ENCODE measurements around the gene DTNBP1. TPM values are rescaled to one million over a fixed set of nuclear protein-coding genes. Genes with fewer than 3 reads are reported as not detected.
A peak's percentile ranks its signal among the peaks of the same experiment; 100 is the strongest.

Gene DTNBP1
- total RNA-seq, 1 experiment from 2014 or later = 13.5 TPM

- no peak for TF ChIP-seq CTCF (IDR thresholded peaks at IDR 0.05; ENCODE audit: unreplicated experiment)
- Mint-ChIP-seq H3K4me1 (ENCODE audit: insufficient read depth, unreplicated experiment) (peaks cover 7% of the 10 kb centered on the region), H3K9me3 (ENCODE audit: unreplicated experiment) (no peaks in the 10 kb centered on the region), H3K27me3 (ENCODE audit: insufficient read depth, unreplicated experiment) (peaks cover 9% of the 10 kb centered on the region), H3K4me3 (ENCODE audit: unreplicated experiment) (peak overlapping the region; percentile 77), H3K36me3 (ENCODE audit: insufficient read depth, unreplicated experiment) (peaks cover 6% of the 10 kb centered on the region), H3K27ac (ENCODE audit: low read depth, unreplicated experiment) (no peak overlapping the region)
- intact Hi-C loops (cut with micrococcal nuclease) = no loop called here
- CTCF ChIA-PET = interaction anchor here (1.1 kb wide), 1 partner anchor 1565 kb away, joined by 3 read pairs; no protein-coding TSS in a partner anchor
- no TSS peak for BruUV-seq (replicated peaks)
- DNase-seq (ENCODE audit: unreplicated experiment) = no peak
- POLR2A ChIA-PET = interaction anchor here (0.6 to 1.4 kb wide), 6 partner anchors 10 to 1492 kb away, joined by 3 to 6 read pairs (median 4); no protein-coding TSS in a partner anchor
Measured at GRCh38 chr6:15663130-15663871, 473 bp upstream of the DTNBP1 start.

GRCh38 chr6:15661853-15662325, 939 bp downstream of the DTNBP1 start:
- DNase-seq (ENCODE audit: unreplicated experiment) = peak; percentile 57
- peak overlapping the region; percentile 35 for H3K27ac Mint-ChIP-seq (ENCODE audit: low read depth, unreplicated experiment)

GRCh38 chr6:15659181-15659580, 3.6 kb downstream of the DTNBP1 start:
- CTCF ChIA-PET = interaction anchor here (0.7 to 1.0 kb wide), 3 partner anchors 32 to 547 kb away, joined by 3 to 4 read pairs (median 3); no protein-coding TSS in a partner anchor
- peaks cover 7% of the 10 kb centered on the region for H3K4me1 Mint-ChIP-seq (ENCODE audit: insufficient read depth, unreplicated experiment)
- H3K27ac Mint-ChIP-seq (ENCODE audit: low read depth, unreplicated experiment) = no peak overlapping the region

More at GRCh38 chr6:15661853-15662325, 939 bp downstream of the DTNBP1 start:
- TF ChIP-seq CTCF (IDR thresholded peaks at IDR 0.05; ENCODE audit: unreplicated experiment) = no peak
- no peaks in the 10 kb centered on the region for H3K27me3 Mint-ChIP-seq (ENCODE audit: insufficient read depth, unreplicated experiment)
- CTCF ChIA-PET = interaction anchor here (0.7 to 1.1 kb wide), 3 partner anchors 41 to 1739 kb away, joined by 3 read pairs; no protein-coding TSS in a partner anchor
- BruUV-seq (replicated peaks) = no TSS peak
- POLR2A ChIA-PET = interaction anchor here (0.6 to 1.5 kb wide), 7 partner anchors 10 to 475 kb away, joined by 3 to 7 read pairs (median 3); no protein-coding TSS in a partner anchor
- peak overlapping the region; percentile 77 for H3K4me3 Mint-ChIP-seq (ENCODE audit: unreplicated experiment)
- H3K9me3 Mint-ChIP-seq (ENCODE audit: unreplicated experiment) = no peaks in the 10 kb centered on the region
- peaks cover 7% of the 10 kb centered on the region for H3K4me1 Mint-ChIP-seq (ENCODE audit: insufficient read depth, unreplicated experiment)
- H3K36me3 Mint-ChIP-seq (ENCODE audit: insufficient read depth, unreplicated experiment) = peaks cover 6% of the 10 kb centered on the region
- intact Hi-C loops (cut with micrococcal nuclease) = no loop called here

More at GRCh38 chr6:15659181-15659580, 3.6 kb downstream of the DTNBP1 start:
- Mint-ChIP-seq H3K36me3 (ENCODE audit: insufficient read depth, unreplicated experiment) (peaks cover 6% of the 10 kb centered on the region), H3K9me3 (ENCODE audit: unreplicated experiment) (no peaks in the 10 kb centered on the region), H3K4me3 (ENCODE audit: unreplicated experiment) (no peak overlapping the region), H3K27me3 (ENCODE audit: insufficient read depth, unreplicated experiment) (no peaks in the 10 kb centered on the region)
- no peak for TF ChIP-seq CTCF (IDR thresholded peaks at IDR 0.05; ENCODE audit: unreplicated experiment)
- DNase-seq (ENCODE audit: unreplicated experiment) = no peak
- BruUV-seq (replicated peaks) = no TSS peak
- POLR2A ChIA-PET = interaction anchor here (1.1 kb wide), 1 partner anchor 33 kb away, joined by 3 read pairs; no protein-coding TSS in a partner anchor
- intact Hi-C loops (cut with micrococcal nuclease) = no loop called here
